AG10803 (cell line): ENCODE data around the gene CMTM1.

Source experiments
- DNase-seq: peaks from one replicate; pipeline ENCODE4 v3.0.0; 2010; ENCODE audit warnings: low read depth
- H3K4me3 ChIP-seq: 2 replicates; pipeline ENCODE4 v1.5.1; 2011; ENCODE audit warnings: mild to moderate bottlenecking, low read length, control low read depth
- CTCF ChIP-seq: conservative IDR thresholded peaks from 2 replicates; pipeline ENCODE4 v1.5.1; 2011; ENCODE audit warnings: mild to moderate bottlenecking, low read length, control low read depth, inconsistent platforms

Gene CMTM1

GRCh38 chr16:66528294-66528693 is 37.9 kb upstream of the CMTM1 start:
- TF ChIP-seq CTCF, result no peak
- DNase-seq, result no peak
- H3K4me3 ChIP-seq, result no peak overlapping the region

- DNase-seq, result no peak
- no peak overlapping the region for H3K4me3 ChIP-seq
- TF ChIP-seq CTCF, result no peak
These were observed 36.8 kb upstream of the CMTM1 start for GRCh38 chr16:66529475-66529874.

GRCh38 chr16:66534376-66534799 is 31.9 kb upstream of the CMTM1 start:
- no peak for DNase-seq
- no peak overlapping the region for H3K4me3 ChIP-seq
- no peak for TF ChIP-seq CTCF

- no peak for DNase-seq
- no peak for TF ChIP-seq CTCF
- H3K4me3 ChIP-seq, result no peak overlapping the region
These were observed 29.7 kb upstream of the CMTM1 start for GRCh38 chr16:66536525-66536924.

- no peak for TF ChIP-seq CTCF
- no peak overlapping the region for H3K4me3 ChIP-seq
- no peak for DNase-seq
These were observed 29.0 kb upstream of the CMTM1 start for GRCh38 chr16:66537236-66537635.

GRCh38 chr16:66538910-66539309 is 27.3 kb upstream of the CMTM1 start:
- no peak for TF ChIP-seq CTCF
- H3K4me3 ChIP-seq, result no peak overlapping the region
- DNase-seq, result no peak

- DNase-seq, result no peak
- TF ChIP-seq CTCF, result no peak
- H3K4me3 ChIP-seq, result no peak overlapping the region
These were observed 26.4 kb upstream of the CMTM1 start for GRCh38 chr16:66539623-66540469.
